Activated CD4-positive, alpha-beta T cell treated with anti-CD3 and anti-CD28 coated beads, Interleukin-2, amount 50 U/mL, for 4 hours (primary cell): ENCODE data around the gene STPG2.

Experiments
- DNase-seq, 2 experiments: peaks; one replicate each; pipeline ENCODE4 v3.0.0-alpha.2; 2020

The STPG2 gene

GRCh38 chr4:98143001-98143899, at the start of gene STPG2:
Gene STPG2 (minus strand): TSS chr4:98143476.
- peak; percentile 93 for DNase-seq

- no peak for DNase-seq
Observed at GRCh38 chr4:98185279-98185678, 42.0 kb upstream of the STPG2 start.

DNA sequence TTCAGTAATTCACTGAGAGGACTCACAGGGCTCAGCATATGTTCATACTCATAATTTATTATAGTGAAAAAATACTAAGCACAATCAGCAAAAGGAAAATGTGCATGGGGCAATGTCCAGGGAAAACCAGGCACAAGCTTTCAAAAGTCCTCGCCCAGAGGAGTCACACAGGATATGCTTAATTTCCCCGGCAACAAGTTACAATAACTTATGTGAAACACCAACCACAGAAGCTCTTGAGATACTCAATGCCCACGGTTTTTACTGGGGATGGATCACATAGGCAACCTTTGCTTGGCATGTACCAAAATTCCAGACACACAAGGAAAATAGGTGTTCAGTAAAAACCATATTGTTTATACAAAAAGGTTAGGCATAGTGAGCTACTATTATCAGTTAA, 38.5 kb upstream of the STPG2 start:
- DNase-seq: no peak

DNA sequence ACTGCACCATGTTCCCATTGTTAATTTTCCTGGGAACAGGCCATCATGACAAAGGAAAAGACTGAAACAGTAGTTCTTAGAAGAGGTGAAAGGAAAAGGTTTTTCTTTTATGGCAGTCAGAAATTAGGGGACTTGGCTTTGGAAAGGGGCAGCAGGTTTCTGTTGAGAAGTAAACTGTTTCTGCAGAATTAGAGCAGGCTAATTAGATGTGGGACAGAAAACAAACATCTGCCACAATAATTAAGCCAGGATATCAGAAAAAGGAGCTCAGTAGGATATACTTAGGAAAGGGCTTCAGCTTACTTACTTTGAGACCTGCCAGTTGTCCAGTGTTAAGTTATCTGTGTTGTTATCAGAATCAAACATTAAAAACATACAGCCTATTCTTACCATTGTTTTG, 36.7 kb upstream of the STPG2 start:
- no peak for DNase-seq

DNA sequence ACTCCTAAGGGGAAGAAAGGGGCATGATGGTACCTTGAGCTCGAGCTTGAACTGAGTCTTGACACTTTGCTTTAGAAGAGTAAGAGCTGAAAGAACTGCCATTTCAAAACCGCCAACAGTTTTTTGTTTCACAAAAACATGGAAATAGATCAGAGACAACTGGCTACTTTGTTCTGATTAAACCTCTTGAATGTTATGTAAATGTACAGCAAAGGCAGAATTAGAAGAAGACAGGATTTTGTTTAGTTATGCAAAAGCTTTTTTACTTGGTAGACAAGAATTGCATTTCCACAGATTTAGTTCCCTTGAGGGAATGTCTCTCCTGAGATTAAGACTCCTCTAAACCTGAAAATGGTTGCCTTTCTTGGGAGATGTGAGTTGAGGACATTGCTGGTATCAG, 33.3 kb upstream of the STPG2 start:
- no peak for DNase-seq

DNA sequence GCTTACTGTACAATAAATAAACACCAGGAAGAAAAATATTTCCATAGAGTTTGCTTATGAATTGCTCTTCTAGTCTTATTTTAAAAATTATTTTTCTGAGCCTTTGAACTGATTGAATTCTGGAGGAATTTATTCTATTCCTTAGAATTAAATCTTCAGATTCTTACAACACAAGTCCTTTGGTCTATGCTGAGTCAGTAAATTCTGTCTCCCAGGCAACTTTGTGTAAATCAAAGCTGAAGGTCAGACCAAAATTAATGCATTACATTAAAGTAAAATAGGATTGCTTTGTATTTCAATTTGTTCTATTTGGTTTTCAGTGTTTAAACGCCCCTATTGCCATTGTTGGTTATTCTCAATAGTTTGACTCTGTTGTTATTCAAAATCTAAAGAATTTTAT, 26.8 kb upstream of the STPG2 start:
- DNase-seq: no peak

DNA sequence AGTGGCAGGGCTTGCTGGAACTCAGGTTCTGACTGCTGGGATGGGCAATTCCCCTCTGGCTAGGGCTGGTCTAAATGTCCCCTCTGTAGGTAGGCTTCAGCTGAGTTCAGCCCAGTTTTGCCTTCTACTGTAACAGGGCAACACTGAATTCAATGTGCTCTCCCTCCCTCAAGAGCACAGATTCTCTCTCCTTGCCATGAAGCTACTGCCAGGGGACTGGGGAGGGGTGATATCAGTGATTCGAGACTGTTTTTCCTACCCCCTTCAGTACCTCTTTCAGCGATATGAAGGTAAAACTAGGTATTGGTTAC, 23.4 kb upstream of the STPG2 start:
- no peak for DNase-seq

DNA sequence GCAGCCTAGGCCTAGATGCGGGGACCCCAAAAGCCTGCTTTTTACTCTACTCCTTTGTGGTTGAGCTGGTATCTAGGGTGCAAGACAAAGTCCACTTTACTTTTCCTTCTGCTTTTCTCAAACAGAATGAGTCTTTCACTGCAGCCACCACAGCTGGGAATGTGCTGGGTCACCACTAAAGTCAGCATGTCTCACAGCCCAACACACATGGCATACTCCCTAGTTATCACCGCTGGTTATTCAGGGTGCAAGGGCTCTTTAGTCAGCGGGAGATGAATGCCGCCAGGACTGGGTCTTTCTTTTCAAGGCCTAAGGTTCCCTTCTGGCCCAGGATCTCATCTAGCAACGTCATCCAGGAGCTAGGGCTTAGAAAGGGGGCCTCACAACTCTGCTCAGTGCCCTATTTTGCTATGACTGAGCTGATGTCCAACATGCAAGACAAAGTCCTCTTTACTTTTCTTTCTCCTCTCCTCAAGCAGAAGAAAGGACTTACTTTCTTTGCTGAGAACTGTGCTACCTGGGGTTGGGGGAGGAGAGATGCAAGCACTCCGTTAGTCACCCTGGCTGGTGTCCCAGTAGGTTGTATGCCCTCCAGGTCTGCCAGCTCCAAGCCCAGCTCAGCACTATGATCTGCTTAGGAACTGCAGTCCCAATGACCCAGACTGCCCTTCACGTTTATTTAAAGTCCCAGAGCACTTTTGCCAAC, 22.9 kb upstream of the STPG2 start:
- no peak for DNase-seq

- no peak for DNase-seq
Observed at GRCh38 chr4:98162696-98163095, 19.4 kb upstream of the STPG2 start.

GRCh38 chr4:98151145-98151924, 8.1 kb upstream of the STPG2 start:
- no peak for DNase-seq

DNA sequence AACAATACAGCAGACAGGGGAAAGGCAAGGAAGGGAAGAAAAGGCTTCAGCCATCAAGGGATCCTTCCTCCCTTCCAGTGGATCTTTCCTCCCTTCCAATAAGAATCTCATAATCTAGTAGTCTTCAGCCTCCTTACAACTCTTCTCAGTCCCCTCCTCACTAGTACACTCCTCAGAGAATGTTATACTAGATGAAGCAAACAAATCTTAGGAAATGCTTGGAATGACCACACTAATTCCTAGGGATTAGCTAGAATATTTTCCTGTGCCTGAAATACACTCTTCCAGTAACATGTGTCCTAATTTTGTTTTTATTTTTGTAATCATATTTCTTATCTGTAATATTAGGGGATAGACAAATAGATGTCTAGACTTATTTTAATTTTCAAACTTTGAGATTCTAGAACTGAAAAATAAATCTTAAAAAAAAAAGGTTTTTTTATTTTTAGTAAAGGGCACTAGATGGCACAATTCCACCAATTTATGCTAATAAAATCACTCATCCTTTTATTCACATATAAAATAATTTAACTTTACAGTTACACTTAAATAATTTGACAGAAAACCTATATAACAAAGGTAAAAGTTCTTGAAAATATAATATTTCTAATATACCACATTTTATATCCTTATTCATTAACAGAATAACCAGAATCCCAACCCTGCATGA, 7.0 kb upstream of the STPG2 start:
- DNase-seq: no peak

DNA sequence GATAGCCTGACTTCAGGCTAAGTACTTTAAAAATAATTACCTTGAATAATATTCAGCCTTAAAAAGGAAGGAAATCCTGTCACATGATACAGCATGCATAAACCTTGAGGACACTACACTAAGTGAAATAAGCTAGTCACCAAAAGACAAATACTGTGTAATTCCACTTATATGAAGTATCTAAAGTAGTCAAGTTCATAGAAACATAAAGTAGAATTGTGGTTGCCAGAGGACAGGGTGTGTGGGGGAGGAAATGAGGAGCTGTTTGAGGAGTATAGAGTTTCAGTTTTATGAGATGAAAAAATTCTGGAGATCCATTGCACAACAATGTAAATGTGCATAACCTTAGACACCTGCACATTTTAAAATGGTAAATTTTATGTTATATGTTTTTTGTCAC, 5.6 kb upstream of the STPG2 start:
- no peak for DNase-seq

DNA sequence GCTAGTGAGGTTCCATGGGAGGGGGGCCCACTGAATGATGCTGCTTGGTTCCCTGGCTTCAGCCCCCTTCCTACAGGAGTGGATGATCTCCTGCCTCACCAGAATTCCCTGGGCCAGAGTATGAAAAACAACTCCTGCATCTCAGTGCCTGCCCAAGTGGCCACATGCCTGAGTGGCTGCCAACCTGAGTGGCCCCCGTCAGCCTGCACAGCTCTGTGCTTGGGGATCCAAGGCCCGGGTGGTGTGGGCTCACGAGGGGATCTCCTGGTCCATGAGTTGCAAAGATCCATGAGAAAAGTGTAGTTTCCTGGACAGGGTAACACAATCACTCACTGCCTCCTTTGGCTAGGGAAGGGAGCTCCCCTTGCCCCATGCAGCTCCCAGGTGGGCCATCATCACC, 17.1 kb downstream of the STPG2 start:
- DNase-seq: no peak

- DNase-seq: no peak
Observed at GRCh38 chr4:98125585-98125984, 17.7 kb downstream of the STPG2 start.

DNA sequence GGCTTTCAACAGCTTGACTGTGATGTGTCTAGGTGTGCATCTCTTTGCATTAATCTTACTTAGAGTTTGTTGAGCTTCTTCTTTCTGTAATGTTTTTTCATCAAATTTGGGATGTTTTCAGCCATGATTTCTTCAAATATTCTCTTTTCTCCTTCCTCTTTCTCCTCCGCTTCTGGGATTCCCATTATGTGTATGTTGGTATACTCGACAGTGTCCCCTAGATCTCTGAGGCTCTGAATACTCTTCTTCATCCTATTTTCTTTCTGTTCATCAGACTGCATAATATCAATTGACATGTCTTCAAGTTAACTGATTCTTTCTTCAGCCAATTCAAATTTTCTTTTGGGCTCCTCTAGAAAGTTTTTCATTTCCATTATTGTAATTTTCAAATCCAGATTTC, 25.9 kb downstream of the STPG2 start:
- DNase-seq: no peak

GRCh38 chr4:98113012-98113411, 30.3 kb downstream of the STPG2 start:
- no peak for DNase-seq

GRCh38 chr4:98110929-98111328, 32.3 kb downstream of the STPG2 start:
- no peak for DNase-seq

GRCh38 chr4:98110214-98110613, 33.1 kb downstream of the STPG2 start:
- DNase-seq: no peak

- DNase-seq: no peak
Observed at GRCh38 chr4:98102660-98103059, 40.6 kb downstream of the STPG2 start.

GRCh38 chr4:98101988-98102387, 41.3 kb downstream of the STPG2 start:
- DNase-seq: no peak

DNA sequence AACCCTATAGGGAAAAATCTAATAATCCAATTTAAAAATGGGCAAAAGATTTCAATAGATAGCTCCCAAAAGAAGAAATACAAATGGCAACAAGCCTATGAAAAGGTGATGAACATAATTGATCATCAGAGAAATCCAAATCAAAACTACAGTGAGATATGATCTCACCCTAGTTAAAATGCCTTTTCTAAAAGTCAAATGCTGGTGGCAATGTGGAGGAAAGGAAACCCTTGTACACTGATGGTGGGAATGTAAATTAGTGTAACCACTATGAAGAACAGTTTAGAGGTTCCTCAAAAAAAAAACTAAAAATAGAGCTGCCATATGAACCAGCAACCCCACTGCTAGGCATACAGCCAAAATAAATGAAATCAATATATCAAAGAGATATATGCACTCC, 44.5 kb downstream of the STPG2 start:
- DNase-seq: no peak

DNA sequence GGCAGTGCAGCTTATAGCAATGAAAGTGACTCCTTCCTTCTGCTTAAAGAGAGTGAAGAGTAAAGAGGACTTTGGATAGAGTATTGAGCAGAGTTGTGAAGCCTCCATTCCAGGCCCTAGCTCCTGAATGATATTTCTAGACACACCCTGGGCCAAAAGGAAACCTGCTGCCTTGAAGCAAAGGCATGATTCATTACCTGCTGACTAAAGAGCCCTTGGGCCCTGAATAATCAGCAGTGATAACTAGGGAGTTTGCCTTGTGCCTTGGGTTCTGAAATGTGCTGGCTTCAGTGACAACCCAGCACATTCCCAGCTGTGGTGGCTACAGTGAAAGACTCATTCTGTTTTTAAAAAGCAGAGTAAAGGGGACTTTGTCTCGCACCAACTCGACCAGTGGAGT, 49.2 kb downstream of the STPG2 start:
- no peak for DNase-seq

DNA sequence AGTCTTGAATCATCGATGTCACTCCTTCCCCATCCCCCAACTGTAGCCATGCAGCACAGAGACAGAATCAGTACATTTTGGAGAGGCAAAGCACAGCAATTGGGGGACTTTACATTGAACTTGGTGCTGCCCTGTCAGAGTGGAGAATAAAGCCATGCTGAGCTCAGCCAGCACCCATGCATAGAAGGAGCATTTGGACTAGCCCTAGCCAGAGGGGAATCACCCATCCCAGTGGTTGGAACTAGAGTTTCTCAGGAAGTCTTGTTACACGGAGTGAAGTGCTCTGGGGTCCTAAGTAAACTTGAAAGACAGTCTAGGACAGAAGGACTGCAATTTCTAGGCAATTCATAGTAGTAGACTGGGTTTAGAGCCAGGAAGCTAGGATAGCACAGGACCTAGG, 49.6 kb downstream of the STPG2 start:
- no peak for DNase-seq
